SIG-M5 treated with dmso at 0.1 percent for 504 hours (cell line): Measurements from ENCODE around the gene FAM53B.

Experiments
- DNase-seq: peaks from one replicate; lab custom pipeline; 2025; ENCODE audit not compliant: unreplicated experiment; lab: John Stamatoyannopoulos, UW

FAM53B gene

DNA sequence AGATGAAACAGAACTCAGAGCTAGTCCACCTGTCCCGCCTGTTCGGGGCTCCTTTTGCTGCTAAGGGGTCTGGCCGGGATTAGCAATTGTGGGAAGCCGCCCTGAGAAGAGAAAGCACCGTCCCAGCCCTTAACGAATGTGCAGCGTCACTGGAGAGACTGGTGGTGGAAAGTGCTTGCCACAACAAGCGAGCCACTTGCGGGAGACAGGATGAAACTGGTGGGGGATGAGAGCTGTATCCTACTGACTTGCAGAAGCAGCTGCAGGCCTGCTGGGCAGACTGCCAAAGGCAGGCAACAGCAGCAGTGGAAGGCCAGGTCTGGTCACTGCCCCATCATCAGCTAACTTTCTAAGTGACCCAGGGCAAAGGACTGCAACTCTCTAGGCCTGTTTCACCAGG is 95.4 kb downstream of the FAM53B start:
- DNase-seq, result peak; percentile 76

DNA sequence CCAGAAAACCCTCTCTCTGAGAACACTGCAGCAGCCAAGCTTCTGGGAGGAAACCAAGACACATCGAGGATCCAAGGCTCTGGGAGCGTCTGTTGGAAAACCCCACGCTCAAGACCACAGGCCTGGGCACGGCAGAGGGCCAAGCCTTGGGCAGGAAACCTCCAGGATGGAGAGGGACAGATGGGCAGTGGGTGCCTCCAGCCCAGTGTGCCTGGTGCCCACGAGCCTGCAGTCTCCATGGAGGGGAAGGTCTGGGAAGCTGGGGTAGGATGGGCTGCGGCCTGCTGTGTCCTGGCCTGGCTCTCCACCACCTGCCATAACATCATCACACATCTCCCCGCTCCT is 96.1 kb downstream of the FAM53B start:
- no peak for DNase-seq

DNA sequence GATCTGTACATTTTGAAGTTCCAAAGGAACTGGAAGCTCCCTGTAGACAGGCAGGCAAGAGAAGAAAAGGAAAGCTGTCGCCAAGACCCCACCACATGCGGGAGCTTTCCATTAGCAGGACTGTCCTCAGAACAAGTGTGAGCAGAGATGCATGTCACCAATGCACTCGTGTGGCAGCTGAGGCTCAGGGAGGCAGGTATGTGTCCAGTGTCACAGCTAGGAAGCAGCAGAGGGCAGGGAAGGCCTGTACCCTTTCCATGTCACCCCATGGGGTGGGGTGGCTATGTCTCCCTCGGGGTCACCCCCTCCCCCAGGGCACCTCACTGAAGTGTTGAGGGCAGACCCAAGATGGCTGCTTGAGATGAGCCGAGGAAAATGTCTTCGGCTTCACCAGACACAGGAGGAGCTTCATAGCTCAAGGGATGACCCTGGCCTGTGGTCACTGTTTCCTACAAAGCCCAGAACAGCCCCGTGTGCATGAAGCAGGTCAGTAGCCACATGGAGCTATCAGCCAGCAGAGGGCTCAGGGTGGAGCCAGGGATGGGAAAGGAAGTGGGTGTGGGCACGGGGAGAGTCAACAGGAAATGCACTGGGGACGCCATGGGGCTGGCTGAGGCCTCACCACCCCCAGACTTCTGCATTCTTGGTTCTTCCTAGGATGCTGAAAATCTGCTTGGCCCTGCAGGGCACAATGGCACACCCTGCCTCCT is 96.6 kb downstream of the FAM53B start:
- DNase-seq, result peak; percentile 77

DNA sequence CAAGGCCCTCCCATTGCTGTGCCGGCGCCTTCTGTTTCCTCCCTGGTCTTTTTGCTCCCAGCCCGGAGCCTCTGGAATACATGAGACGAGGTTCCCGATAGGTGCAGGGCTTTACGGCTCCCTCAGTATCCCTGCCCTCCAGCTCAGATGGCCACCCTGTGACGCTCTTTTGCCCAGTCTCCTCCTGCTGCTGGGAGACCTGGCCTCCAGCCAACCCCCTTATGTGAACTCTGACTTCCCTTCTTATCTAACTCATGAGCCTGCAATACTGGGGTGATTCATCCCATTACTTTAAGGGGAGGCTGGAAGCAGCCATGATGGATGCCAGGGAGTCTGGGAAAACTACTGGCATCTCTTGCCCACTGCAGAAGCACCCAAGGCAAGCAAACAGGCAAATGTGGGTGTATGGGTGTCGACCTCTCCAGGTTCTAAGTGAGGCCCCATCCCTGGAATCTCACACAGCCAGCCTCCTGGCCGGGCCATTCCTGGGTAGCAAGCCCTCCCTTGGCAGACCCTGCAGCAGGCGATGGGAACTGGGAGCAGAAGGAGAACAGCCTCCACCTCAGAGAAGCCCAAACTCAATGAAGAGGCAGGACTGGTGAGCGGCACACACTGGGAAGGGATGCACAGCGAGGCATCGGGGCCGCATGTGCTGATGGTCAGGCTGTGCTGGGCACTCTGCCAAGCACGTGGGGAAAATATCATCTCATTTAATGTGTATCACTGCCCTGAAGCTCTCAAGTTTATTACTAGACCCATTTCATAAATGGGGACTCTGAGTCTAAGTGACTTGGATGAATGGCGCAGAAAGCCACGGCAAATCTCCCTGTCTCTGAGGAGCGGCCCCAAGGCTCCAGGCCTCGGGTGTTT is 97.5 kb downstream of the FAM53B start:
- DNase-seq, result no peak

DNA sequence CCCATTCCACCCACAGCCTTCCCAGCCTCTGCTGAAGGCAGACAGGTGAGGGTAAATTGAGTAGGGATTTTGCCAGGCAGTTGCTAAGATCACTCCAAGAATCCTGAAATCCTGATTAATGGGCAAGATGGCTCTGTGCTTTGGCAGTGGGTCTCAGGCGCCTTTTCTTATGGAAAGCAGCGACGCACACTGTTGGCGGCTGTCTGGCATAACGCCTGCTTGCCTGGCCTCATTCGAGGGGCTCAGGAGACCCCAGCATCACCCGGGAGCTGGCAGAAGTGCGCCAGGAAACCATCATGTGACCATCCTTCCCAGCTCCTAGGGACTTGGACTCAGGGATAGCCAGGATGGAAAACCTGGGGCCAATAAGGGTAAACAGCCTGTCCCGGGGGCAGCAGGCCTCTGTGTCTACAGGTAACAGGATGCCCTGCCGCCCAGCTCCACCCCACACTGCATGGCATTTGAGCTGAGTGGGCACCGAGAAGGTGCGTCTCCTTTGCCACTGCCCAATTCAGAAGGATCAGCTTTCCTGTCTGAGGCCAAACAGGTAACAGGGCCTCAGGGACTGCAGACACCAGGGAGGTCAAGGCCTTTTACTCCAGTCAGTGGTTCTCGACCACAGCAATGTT is 98.6 kb downstream of the FAM53B start:
- no peak for DNase-seq

DNA sequence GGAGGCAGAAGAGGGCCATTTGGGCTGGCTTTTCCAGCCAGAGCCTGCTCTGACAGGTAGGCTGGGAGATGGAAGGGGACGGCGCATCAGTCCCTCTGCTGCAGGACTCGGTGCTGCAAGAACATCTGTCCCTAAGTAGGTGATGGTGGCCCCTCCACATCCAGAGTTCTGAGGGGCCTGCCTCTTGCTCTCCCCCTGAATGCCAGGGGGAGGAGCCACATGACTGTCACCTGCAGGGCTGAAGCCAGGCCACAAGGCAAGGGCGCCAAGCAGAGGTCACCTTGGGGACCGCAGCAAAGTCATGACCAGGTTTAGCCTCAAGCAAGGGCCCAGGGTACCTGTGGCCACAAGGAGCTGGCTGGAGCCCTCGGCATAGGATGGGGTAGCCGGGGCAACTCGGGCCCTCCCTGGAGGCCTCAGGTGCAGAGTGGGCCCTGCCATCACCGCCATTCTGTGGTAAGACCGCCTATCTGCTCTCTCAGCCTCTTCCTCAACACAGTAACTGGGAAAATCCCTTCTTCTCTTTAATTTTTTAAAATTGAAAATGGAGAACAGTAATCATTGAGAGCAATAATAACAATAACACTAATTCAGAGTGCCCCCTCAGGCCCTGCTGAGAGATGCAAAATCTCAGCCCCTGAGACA is 99.3 kb downstream of the FAM53B start:
- no peak for DNase-seq

DNA sequence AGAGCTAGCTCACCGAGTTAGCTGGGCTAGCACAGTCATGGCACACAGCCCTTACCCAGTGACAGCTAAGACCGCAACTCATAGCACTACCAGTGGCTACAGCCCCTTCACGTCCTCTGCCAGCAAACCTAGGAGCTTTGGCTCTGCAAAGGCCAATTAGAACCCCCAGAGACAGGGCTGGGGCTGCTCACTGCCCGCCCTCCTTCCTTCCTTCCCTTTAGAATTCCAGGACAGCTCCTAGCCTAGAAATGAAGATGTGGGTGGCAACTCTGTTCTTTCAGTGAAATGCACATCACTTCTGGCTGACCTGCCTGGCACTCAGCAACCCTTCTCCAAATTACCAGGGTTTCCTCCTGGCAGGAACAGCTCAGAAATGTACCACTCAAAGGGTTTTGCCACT is 99.9 kb downstream of the FAM53B start:
- DNase-seq, result no peak

DNA sequence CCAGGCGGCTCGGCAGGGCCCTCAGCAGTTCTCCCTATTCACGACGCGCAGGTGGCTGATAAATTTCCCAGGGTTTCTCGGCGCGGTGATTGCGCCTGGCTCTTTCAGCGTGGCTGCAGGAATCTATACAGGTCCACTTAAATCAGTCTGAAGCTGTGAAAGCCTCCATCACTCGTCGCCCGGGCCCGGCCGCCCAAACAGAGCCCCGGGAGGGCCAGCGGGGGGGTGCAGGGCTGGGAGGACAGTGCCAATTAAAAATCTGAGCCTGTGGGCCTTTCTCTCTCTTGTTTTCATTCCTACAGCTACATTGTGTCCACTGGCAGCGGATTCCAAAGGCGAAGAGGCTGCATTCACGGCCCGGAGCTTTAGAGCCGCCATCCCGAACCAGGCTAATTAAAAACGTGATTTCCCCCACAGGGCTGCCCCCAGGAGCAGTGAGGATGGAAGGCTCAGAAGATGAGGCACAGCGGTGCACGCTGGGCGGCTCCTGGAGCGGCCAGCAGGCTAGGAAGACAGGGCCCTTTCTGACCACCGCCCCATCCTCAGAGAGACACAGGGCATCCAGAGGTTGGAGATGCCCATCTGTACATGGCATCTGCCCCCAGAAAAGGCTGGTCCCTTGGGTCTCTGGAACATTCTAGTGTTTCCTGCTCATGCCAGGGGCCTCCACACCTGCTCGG is 100.7 kb downstream of the FAM53B start:
- DNase-seq, result no peak

DNA sequence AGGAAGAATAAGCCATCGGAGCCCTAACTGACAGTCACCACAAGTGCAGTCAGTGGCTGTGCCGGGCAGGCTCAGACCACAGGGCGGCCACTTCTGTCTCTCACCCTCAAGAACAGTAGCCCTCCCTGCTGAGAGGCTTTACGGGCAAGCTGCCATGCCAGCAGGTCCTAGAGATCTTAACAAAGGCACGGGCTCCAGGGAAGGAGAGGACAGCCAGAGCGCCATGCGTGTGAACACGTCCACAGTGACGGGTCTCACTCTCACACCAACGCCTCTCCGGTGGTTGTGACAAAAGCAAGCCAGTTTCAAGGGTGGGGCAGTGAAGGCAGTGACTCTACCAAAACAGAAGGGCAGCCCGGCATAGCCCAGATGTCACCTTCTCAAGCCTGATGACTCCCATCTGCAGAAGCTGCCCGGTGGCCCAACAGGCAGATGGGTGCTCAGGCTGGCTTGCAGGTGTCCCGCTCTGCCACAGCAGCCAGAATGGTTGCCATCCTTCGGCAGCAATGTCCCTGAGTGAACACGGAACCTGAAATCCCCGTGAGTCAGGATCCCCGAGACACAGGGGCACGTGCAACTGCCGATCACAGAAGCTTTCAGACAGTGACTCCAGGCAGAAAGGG is 102.0 kb downstream of the FAM53B start:
- DNase-seq, result no peak

DNA sequence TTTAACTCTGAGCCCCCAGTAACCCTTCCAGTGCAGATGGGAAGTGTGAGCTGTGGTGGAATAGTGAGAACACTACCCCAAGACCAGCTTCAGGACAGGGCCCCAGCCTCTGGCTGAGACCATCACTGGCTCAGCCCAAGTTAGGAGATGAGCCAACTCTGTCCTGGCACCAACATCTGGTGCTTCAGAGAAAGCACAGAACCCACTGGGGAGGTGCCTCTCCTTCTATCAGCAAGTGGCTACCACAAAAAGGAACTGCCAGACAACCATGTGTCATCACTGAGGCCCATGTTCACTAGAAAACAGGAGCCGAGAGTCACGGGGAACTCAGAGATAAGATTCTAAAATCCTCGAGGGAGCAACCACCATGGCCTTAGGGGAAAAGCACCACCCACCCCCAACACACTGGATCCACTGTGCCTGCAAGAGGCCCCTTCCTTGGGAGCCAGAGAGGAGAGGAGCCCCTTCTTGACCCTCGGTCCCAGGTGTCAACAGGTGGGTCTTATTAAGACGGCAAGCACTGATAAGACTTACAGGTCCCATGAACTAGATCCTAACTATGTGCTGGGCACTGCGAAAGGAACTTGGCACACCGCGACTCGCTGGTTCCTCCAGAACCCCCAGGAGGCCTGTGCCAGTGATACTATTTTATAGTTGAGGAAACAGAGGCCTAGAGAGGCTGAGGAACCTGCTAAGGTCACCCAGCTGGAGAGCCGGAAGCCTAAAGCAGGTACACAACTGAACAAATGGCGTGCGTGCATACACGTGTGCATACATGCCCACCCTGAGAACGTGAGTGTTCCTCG is 102.7 kb downstream of the FAM53B start:
- peak; percentile 78 for DNase-seq

DNA sequence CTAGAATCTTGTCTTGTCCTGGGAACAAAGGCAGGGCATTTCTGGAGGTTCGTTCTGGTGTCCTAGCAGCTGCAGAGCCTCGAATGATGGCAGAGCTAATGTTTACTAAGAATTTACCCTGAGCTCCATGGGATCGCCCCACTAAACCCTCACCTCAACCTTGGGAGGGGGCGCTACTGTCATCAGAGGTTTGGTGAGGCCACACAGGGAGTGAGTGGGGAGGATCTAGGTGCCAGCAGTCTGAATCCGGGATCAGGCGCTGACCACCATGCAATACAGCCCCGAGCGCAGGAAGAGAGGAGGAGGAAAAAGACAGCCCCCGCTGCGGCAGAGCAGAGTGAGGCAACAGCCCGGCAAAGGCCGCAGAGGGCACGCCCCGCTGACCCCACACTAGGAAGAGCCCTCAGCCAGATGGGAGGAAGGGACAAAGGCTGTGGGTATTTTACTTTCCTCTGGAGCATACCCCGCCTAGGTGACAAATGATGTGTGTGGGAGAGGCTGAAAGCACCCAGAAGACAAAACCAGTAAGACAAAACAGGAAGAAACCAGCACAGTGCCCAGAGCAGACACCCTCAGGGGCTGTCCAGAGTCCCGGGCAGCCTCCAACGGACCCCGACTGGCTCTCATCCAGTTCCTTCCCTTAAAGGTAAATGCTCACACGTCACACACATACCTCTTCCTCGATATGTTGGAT is 103.5 kb downstream of the FAM53B start:
- peak; percentile 47 for DNase-seq

DNA sequence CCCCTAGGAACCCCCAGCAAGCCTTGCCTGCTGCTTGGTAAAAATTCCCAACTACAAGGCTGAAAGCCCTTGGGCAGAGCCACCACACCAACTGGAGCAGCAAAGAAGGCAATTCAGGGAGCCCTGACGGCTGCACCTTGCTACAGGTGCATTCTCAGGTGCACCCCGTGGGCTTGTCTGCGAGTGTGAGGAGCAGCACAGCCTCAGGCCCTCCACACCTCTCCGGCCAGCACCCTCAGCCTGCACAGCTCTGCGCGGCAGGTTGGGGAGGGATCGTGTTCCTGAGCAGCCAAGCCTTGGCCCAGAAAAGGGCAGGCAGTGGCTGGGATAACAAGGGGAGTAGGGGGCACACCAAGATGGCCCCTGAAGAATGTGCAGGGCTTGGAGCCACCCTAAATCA is 104.1 kb downstream of the FAM53B start:
- no peak for DNase-seq

DNA sequence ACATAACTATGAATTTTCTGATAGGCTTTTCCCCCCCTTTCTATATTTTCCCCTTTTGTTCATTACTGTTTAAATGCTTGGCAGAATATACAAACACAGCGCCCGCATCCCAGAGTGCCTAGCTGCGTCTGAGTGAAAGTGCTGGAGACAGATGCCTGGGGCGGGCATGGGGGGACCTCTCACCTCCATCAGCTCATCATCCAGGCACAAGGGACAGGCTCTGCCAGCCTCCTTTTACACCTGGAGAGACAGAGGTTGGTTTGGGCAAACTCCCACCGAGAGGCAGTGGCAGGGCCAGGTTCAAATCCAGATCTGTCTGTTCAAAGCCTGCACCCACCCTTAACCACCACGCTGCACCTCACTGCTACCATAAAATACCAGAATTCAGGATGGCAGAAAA is 104.5 kb downstream of the FAM53B start:
- no peak for DNase-seq

DNA sequence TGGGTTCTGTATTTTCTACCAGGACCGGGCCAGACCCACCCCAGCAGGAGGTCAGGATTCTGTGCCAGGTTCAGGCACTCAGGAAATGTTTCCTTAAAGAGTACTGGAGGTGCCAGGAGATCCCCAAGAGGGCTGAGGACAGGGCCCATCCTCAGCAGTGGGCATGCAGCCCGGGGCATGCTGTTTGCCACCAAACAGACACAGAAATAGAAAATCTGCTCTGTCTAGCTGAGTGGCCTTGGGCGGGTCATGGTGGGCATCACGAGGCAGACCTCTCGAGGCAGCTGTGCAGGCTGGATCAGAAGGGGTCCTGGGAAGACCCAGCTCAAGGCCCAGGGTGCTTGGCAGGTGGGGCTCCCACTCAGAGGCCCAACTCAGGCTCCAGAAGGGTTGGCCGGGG is 105.0 kb downstream of the FAM53B start:
- DNase-seq, result no peak

DNA sequence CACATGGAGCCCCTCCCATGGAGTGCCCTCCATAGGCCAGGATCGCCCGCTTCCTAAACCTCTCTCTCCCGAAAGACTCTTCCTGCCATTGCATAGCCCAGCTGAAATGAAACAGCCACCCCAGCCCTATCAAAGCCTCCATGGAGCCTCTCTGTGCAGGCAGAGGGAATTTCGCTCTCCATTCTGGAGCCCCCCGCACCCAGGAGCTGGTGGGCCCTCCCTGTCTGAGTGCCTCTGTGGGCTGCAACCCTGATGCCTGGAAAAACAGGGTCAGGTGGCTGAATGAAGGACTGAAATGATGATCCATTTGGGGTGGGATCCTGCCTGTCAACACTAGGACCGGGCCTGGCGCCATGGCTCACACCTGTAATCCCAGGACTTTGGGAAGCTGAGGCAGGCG is 106.4 kb downstream of the FAM53B start:
- no peak for DNase-seq

DNA sequence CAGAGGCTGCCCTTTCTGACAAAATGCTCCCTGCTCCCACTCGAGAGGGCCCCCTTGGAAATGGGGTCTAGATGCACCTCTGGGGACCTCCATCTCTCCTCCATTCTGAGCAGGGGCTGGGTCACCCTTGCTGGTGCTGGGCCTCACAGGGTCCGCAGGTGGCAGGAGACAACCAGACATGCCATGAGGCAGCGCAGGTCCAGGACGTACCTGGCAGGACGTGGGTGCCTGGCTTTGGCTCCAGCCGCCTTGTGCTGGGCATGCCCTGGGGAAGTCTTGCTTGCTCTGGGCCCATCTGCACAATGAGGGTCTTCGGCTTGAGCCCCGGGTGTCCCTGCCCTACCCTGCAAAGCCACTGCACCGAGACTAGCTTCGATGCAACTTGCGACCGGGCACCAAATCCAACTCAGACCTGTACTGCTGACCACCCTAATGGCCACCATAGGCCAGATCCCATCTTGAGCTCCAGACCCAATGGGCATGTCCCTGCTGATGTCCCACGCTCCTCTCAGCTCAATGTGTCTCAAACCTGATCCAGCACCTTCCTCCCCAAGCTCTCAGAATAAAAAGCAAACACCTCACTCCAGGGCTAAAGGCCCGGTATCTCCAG is 107.0 kb downstream of the FAM53B start:
- no peak for DNase-seq

DNA sequence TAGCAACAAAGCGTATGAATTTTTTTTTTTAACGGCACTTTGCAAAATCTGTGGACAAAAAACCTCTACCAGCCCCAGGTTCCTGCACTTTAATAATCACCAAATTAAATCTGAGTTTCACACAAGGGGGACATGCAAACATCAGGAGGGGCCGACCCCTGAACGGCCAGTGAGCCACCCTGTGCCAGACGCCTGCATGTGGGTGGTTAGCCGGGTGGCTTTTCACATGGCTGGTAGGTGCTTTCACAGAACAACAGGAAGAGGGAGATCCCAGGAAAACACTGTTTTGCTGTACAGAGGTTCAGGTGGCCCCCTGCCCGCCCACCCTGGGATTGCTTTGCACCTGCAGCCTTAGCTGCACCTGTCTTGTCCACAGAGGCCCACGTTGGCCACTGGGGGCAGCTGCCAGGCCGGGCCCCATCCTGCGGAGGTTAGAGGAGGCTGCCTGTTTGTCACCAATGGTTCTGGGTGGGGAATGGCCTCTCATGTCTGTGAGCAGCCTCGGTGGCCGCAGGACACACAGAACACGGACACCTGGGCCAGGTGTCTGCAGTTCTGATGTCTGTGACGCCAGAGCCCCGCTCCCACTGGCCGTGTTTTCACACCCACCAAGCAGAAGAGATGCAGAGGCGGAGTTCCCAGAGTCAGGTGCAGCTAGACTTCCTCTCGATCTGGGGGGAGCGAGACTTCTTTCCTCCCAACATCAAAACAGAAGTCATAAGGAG is 107.7 kb downstream of the FAM53B start:
- no peak for DNase-seq

DNA sequence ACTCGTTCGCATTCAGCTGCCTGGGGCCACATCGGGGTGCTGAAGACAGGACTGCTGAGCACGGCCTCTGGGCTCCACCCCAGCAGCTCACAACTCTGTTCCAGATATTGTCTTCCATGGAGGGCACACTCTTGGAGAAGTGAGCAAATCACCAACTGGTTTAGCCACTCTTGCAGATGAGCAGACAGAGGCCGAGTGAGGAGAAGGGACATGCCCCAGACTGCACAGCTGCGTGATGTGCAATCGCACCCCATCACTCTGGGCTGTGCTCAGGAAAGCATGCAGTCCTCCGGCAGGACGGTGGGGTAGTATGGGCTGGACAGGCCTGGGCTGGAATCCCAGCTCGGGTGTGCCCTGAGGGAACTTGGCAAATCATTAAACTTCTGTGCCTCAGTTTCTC is 111.6 kb downstream of the FAM53B start:
- no peak for DNase-seq
